HCT116 (cell line): ENCODE measurements around the gene SPAG4. TPM values are rescaled to one million over a fixed set of nuclear protein-coding genes. Genes with fewer than 3 reads are reported as not detected.

ENCODE experiments used
- ATAC-seq: fragments of 200-7000 bp; cut with Tn5 transposase; 2 replicates; pipeline ENCODE4 v1.9.1; 2020; ENCODE audit warnings: mild to moderate bottlenecking, moderate library complexity
- BruUV-seq: library from RNA; stranded (reverse); fragments of 400-500 nt; replicated peaks from 2 replicates; lab custom pipeline; 2021; lab: Mats Ljungman, UMichigan
- CTCF ChIA-PET: fragments of 300-600 bp; sonication (Branson Sonifier 250); formaldehyde crosslinking; loops from one replicate; lab custom pipeline; 2021; ENCODE audit warnings: antibody characterized with exemption; lab: Charles Lee
- POLR2A ChIA-PET: fragments of 300-600, 350-600 bp; sonication (Branson Sonifier 250); formaldehyde crosslinking; loops from one replicate; lab custom pipeline; 2021; ENCODE audit warnings: antibody characterized with exemption; lab: Charles Lee
- RAD21 ChIA-PET, 2 experiments: fragments of 300-600 bp; sonication (Branson Sonifier 250); formaldehyde crosslinking; loops; one replicate each; lab custom pipeline; 2023; ENCODE audit warnings: low total read pairs in 2 of 2; ENCODE audit not compliant: uncharacterized antibody in 2 of 2, unreplicated experiment in 2 of 2, low non-redundant PET in 1 of 2; lab: Charles Lee
- DNase-seq: peaks from one replicate; pipeline ENCODE4 v3.0.0-alpha.2; 2010; ENCODE audit warnings: low read depth, low spot score
- H2AFZ ChIP-seq: fragments of 200-600 bp; shearing (Covaris generic), sonication (generic); 2 replicates; pipeline ENCODE4 v1.6.1; 2017; ENCODE audit warnings: low read depth, mixed run types, mixed read lengths, antibody characterized with exemption, low read length; ENCODE audit not compliant: poor library complexity, severe bottlenecking
- H3K27ac ChIP-seq: 2 replicates; pipeline ENCODE4 v1.5.1; 2012; ENCODE audit warnings: low read depth, low read length
- H3K27me3 ChIP-seq: fragments of 200-600 bp; sonication (generic); 2 replicates; pipeline ENCODE4 v1.6.1; 2016; ENCODE audit warnings: mixed run types, low read length, mixed read lengths; ENCODE audit not compliant: insufficient read depth
- H3K36me3 ChIP-seq, 2 experiments: fragments of 200-500 bp in 1 of 2; fragments of 200-600 bp in 1 of 2; sonication (Bioruptor generic) in 1 of 2; sonication (generic) in 1 of 2; 2 replicates each; pipeline versions ENCODE4 v1.5.1 to v1.6.1; 2014 to 2016; ENCODE audit warnings: low read length in 2 of 2, inconsistent platforms in 1 of 2, mixed read lengths in 1 of 2, mixed run types in 1 of 2; ENCODE audit not compliant: insufficient read depth in 2 of 2, control insufficient read depth in 1 of 2
- H3K4me1 ChIP-seq, 2 experiments: fragments of 200-600 bp in 1 of 2; sonication (generic) in 1 of 2; 2 replicates each; pipeline versions ENCODE4 v1.5.1 to v1.6.1; 2012 to 2017; ENCODE audit warnings: low read length in 2 of 2, inconsistent platforms in 1 of 2, mild to moderate bottlenecking in 1 of 2, mixed read lengths in 1 of 2, mixed run types in 1 of 2, moderate library complexity in 1 of 2; ENCODE audit not compliant: insufficient read depth in 2 of 2, control insufficient read depth in 1 of 2
- H3K4me2 ChIP-seq: fragments of 200-600 bp; sonication (generic); 2 replicates; pipeline ENCODE4 v1.6.1; 2017; ENCODE audit warnings: mixed run types, low read length, mixed read lengths
- H3K4me3 ChIP-seq, 2 experiments: fragments of 200-600 bp in 1 of 2; sonication (generic) in 1 of 2; replicated peaks in 1 of 2; 2 replicates each; pipeline ENCODE4 v1.5.1; 2011 to 2016; ENCODE audit warnings: low read length in 2 of 2, control low read depth in 1 of 2, low read depth in 1 of 2, mild to moderate bottlenecking in 1 of 2, mixed read lengths in 1 of 2, mixed run types in 1 of 2
- H3K79me2 ChIP-seq: fragments of 200-600 bp; sonication (generic); 2 replicates; pipeline ENCODE4 v1.6.1; 2017; ENCODE audit warnings: mild to moderate bottlenecking, mixed run types, low read length, moderate library complexity, mixed read lengths; ENCODE audit not compliant: insufficient read depth
- H3K9ac ChIP-seq: fragments of 200-600 bp; sonication (generic); 2 replicates; pipeline ENCODE4 v1.6.1; 2016; ENCODE audit warnings: low read length, mixed read lengths
- H3K9me2 ChIP-seq: fragments of 200-600 bp; sonication (generic), shearing (Covaris generic); 2 replicates; pipeline ENCODE4 v1.6.1; 2017; ENCODE audit warnings: mixed run types, mild to moderate bottlenecking, moderate library complexity; ENCODE audit not compliant: insufficient read depth
- H3K9me3 ChIP-seq, 2 experiments: fragments of 200-500 bp in 1 of 2; fragments of 200-600 bp in 1 of 2; sonication (Bioruptor generic) in 1 of 2; sonication (generic) in 1 of 2; 2 replicates each; pipeline ENCODE4 v1.6.1; 2014 to 2017; ENCODE audit warnings: low read length in 2 of 2, mixed read lengths in 2 of 2, inconsistent platforms in 1 of 2, low read depth in 1 of 2, mild to moderate bottlenecking in 1 of 2, mixed run types in 1 of 2, moderate library complexity in 1 of 2; ENCODE audit not compliant: control insufficient read depth in 1 of 2, insufficient read depth in 1 of 2
- H4K20me1 ChIP-seq: fragments of 200-600 bp; sonication (generic), shearing (Covaris generic); 2 replicates; pipeline ENCODE4 v1.6.1; 2017; ENCODE audit warnings: mixed run types, mild to moderate bottlenecking, moderate library complexity; ENCODE audit not compliant: insufficient read depth
- ATF3 ChIP-seq: IDR thresholded peaks from 2 replicates; pipeline ENCODE4 v1.6.1; 2012
- CBX3 ChIP-seq: IDR thresholded peaks from 2 replicates; pipeline ENCODE4 v1.6.1; 2012; ENCODE audit warnings: low read depth
- CEBPB ChIP-seq: IDR thresholded peaks from 2 replicates; pipeline ENCODE4 v1.6.1; 2012; ENCODE audit warnings: low read depth
- EGR1 ChIP-seq: IDR thresholded peaks from 2 replicates; pipeline ENCODE4 v1.6.1; 2012; ENCODE audit warnings: low read depth
- JUND ChIP-seq: IDR thresholded peaks from 2 replicates; pipeline ENCODE4 v1.6.1; 2012
- MAX ChIP-seq: IDR thresholded peaks from 2 replicates; pipeline ENCODE4 v1.6.1; 2012
- POLR2A ChIP-seq: IDR thresholded peaks from 2 replicates; pipeline ENCODE4 v1.7.0; 2011; ENCODE audit warnings: borderline replicate concordance; ENCODE audit not compliant: insufficient read depth, insufficient read length; ENCODE audit errors: extremely low read depth
- POLR2AphosphoS5 ChIP-seq: IDR thresholded peaks from 2 replicates; pipeline ENCODE4 v1.6.1; 2011; ENCODE audit warnings: mild to moderate bottlenecking, low read depth, low read length, moderate library complexity
- RAD21 ChIP-seq: IDR thresholded peaks from 2 replicates; pipeline ENCODE4 v1.6.1; 2012; ENCODE audit warnings: low read depth, mild to moderate bottlenecking
- SIN3A ChIP-seq: IDR thresholded peaks from 2 replicates; pipeline ENCODE4 v1.6.1; 2012; ENCODE audit warnings: low read depth
- SP1 ChIP-seq: IDR thresholded peaks from 2 replicates; pipeline ENCODE4 v1.6.1; 2012; ENCODE audit warnings: low read depth
- SRF ChIP-seq: IDR thresholded peaks from 2 replicates; pipeline ENCODE4 v1.6.1; 2012; ENCODE audit warnings: low read depth
- TCF7L2 ChIP-seq: IDR thresholded peaks from 2 replicates; pipeline ENCODE4 v1.7.0; 2011; ENCODE audit warnings: borderline replicate concordance, inconsistent platforms; ENCODE audit not compliant: insufficient read depth, insufficient read length; ENCODE audit errors: extremely low read depth
- YY1 ChIP-seq: IDR thresholded peaks from 2 replicates; pipeline ENCODE4 v1.6.1; 2011; ENCODE audit warnings: low read length, low read depth, moderate library complexity, mild to moderate bottlenecking; ENCODE audit not compliant: insufficient replicate concordance; ENCODE audit errors: extremely low read depth
- ZBTB33 ChIP-seq: IDR thresholded peaks from 2 replicates; pipeline ENCODE4 v1.6.1; 2011; ENCODE audit warnings: mild to moderate bottlenecking, low read length, moderate library complexity; ENCODE audit not compliant: insufficient replicate concordance; ENCODE audit errors: extremely low read depth
- ZFX ChIP-seq: fragments of 450-650 bp; IDR thresholded peaks from 2 replicates; pipeline ENCODE4 v1.6.1; 2017
- intact Hi-C: fragments of 100-400 bp; cut with micrococcal nuclease; formaldehyde crosslinking; loops from 2 replicates; pipeline ENCODE4 v1.10.0; 2022
- total RNA-seq: library from RNA; stranded (reverse); gene quantifications from one replicate; pipeline ENCODE4 v1.2.1, GENCODE V29; 2021; ENCODE audit not compliant: unreplicated experiment

Gene SPAG4
- total RNA-seq, 1 experiment from 2014 or later, result 6.2 TPM

GRCh38 chr20:35657271-35657670 lies 41.6 kb downstream of the SPAG4 start:
- H3K79me2 ChIP-seq, result peaks cover 100% of the 10 kb centered on the region
- no peak overlapping the region for H3K4me2 ChIP-seq
- TF ChIP-seq YY1 (no peak), POLR2AphosphoS5 (no peak), JUND (no peak), EGR1 (no peak), SIN3A (no peak), ZBTB33 (no peak), CEBPB (no peak), ATF3 (no peak), ZFX (no peak), CBX3 (no peak), TCF7L2 (no peak), POLR2A (no peak), SRF (no peak), RAD21 (no peak), SP1 (no peak), MAX (no peak)
- ATAC-seq (no peak), DNase-seq (no peak)
- no peaks in the 10 kb centered on the region for H3K27me3 ChIP-seq
- H3K9ac ChIP-seq, result no peak overlapping the region
- no peaks in the 10 kb centered on the region for H3K9me2 ChIP-seq
- peaks cover 20 to 22% of the 10 kb centered on the region in 2 experiments for H3K4me1 ChIP-seq
- H3K4me3 ChIP-seq, result no peak overlapping the region
- peaks cover 11 to 38% of the 10 kb centered on the region in 2 experiments for H3K36me3 ChIP-seq
- intact Hi-C loops, result no loop called here
- no peak overlapping the region for H2AFZ ChIP-seq
- peaks cover 75% of the 10 kb centered on the region for H4K20me1 ChIP-seq
- no peaks in the 10 kb centered on the region for H3K9me3 ChIP-seq
- RAD21 ChIA-PET, result no interaction called here
- H3K27ac ChIP-seq, result no peak overlapping the region
- no TSS peak for BruUV-seq
- POLR2A ChIA-PET, result no interaction called here
- CTCF ChIA-PET, result interaction anchor here (0.6 kb wide), 1 partner anchor 41 kb away, joined by 3 read pairs; no protein-coding TSS in a partner anchor
